Adrenal gland (tissue), 5 donors: ENCODE data around the gene TARS3.

Experiments
- POLR2A ChIP-seq, 2 donors: fragments of 450-650 bp; IDR thresholded peaks; one replicate each; pipeline ENCODE4 v1.6.1; 2017; ENCODE audit warnings: antibody characterized with exemption in 2 of 2, mild to moderate bottlenecking in 2 of 2, moderate library complexity in 1 of 2
- TF ChIP-seq, protein P1 (sequence below), 6 experiments: fragments of 450-650 bp in 4 of 6; fragments of 200-600 bp in 2 of 6; sonication (generic) in 1 of 6; IDR thresholded peaks; 1 replicate in 5 of 6; 2 replicates in 1 of 6; pipeline versions ENCODE4 v1.5.1 to v1.8.0; 2016 to 2021; ENCODE audit warnings: antibody characterized with exemption in 6 of 6, mild to moderate bottlenecking in 2 of 6, moderate library complexity in 1 of 6
- donor health status: DM: no; HTN: no; CAD: no.

DNA sequence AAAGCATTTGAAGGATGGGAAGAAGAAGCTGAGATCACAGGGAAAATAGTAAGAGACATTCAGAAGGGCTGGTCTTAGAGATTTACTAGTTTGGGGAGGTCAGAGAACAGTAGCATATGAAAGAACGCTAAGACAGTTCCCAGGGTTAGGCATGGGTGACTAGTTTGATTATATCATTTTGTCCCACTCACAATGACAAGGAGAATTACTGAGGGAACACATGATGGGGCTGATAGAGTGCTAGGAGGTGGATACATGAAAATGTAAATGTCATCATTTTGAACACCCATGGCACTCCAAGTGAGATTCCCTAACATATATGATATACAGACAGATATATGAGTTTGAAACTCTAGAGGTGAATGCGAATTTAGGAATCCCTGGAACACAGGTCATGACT is 9.3 kb upstream of the TARS3 start:
- TF ChIP-seq, protein P1, sequence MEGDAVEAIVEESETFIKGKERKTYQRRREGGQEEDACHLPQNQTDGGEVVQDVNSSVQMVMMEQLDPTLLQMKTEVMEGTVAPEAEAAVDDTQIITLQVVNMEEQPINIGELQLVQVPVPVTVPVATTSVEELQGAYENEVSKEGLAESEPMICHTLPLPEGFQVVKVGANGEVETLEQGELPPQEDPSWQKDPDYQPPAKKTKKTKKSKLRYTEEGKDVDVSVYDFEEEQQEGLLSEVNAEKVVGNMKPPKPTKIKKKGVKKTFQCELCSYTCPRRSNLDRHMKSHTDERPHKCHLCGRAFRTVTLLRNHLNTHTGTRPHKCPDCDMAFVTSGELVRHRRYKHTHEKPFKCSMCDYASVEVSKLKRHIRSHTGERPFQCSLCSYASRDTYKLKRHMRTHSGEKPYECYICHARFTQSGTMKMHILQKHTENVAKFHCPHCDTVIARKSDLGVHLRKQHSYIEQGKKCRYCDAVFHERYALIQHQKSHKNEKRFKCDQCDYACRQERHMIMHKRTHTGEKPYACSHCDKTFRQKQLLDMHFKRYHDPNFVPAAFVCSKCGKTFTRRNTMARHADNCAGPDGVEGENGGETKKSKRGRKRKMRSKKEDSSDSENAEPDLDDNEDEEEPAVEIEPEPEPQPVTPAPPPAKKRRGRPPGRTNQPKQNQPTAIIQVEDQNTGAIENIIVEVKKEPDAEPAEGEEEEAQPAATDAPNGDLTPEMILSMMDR (IDR thresholded peaks at IDR 0.05) = no peak
- TF ChIP-seq POLR2A (IDR thresholded peaks at IDR 0.05) = no peak
